GM12878 (cell line): ENCODE results near the gene TRA2B. TPM values are rescaled to one million over a fixed set of nuclear protein-coding genes. Genes with fewer than 3 reads are reported as not detected.

Source experiments
- IRF3 ChIP-seq: fragments of 450-650 bp; IDR thresholded peaks from 2 replicates; pipeline ENCODE4 v1.6.1; 2014; ENCODE audit warnings: mild to moderate bottlenecking
- ZNF687 ChIP-seq: fragments of 450-650 bp; IDR thresholded peaks from 2 replicates; pipeline ENCODE4 v1.6.1; 2017; ENCODE audit warnings: mild to moderate bottlenecking, moderate library complexity
- polyA plus RNA-seq, 11 experiments: library from polyadenylated mRNA; depleted of rRNA in 4 of 11; unstranded in 6 of 11; stranded (reverse) in 5 of 11; fragments of >200 nt; fragmentation: Nextera tagmentation in 4 of 11; fragmentation: Illumina TruSeq in 1 of 11; extraction: Ambion mirVana in 4 of 11; extraction: Trizol in 1 of 11; gene quantifications; 1 replicate in 1 of 11; 2 replicates in 10 of 11; pipeline versions ENCODE4 v1.2.1 to v1.2.3, GENCODE V29; 2011 to 2016; ENCODE audit warnings: inconsistent platforms in 2 of 11, missing spikeins in 2 of 11, low read depth in 1 of 11
- total RNA-seq, 4 experiments: library from RNA; depleted of rRNA in 3 of 4; stranded (reverse); fragments of >200 nt in 3 of 4; fragmentation: Illumina TruSeq in 1 of 4; extraction: Trizol in 1 of 4; gene quantifications; 2 replicates each; pipeline versions ENCODE4 v1.2.1 to v1.2.3, GENCODE V29; 2013 to 2021
- TF ChIP-seq, protein P1 (sequence below): IDR thresholded peaks from 2 replicates; pipeline ENCODE4 v1.6.1; 2011; ENCODE audit warnings: low read depth, mild to moderate bottlenecking, low read length, moderate library complexity, borderline replicate concordance; ENCODE audit errors: extremely low read depth
- TF ChIP-seq, protein P2 (sequence below): fragments of 150-350 bp; IDR thresholded peaks from 2 replicates; pipeline ENCODE4 v1.6.1; 2014; ENCODE audit warnings: mild to moderate bottlenecking, low read depth, low read length

The TRA2B gene
- total and polyA plus RNA-seq, 10 of the 15 experiments (the other 5 are each of a cell fraction or from before 2014, with no cell fraction given) = 130 to 317 (median 278) TPM

GRCh38 chr3:185959609-185960521, 22.1 kb upstream of the TRA2B start (continued):
- no peak for TF ChIP-seq ZNF687
- TF ChIP-seq, protein P1, sequence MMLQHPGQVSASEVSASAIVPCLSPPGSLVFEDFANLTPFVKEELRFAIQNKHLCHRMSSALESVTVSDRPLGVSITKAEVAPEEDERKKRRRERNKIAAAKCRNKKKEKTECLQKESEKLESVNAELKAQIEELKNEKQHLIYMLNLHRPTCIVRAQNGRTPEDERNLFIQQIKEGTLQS = no peak
- TF ChIP-seq IRF3 = no peak
- TF ChIP-seq, protein P2, sequence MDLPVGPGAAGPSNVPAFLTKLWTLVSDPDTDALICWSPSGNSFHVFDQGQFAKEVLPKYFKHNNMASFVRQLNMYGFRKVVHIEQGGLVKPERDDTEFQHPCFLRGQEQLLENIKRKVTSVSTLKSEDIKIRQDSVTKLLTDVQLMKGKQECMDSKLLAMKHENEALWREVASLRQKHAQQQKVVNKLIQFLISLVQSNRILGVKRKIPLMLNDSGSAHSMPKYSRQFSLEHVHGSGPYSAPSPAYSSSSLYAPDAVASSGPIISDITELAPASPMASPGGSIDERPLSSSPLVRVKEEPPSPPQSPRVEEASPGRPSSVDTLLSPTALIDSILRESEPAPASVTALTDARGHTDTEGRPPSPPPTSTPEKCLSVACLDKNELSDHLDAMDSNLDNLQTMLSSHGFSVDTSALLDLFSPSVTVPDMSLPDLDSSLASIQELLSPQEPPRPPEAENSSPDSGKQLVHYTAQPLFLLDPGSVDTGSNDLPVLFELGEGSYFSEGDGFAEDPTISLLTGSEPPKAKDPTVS = no peak
